Cerebellar cortex (tissue), 1 donor: Measurements from ENCODE around the gene LMOD1.
"Not testable (repeated sequence)": the region's sequence is repeated elsewhere in the genome, so short reads cannot be mapped to it uniquely, and the experiment has no call there.

Experiments used
- DNase-seq: peaks from one replicate; pipeline ENCODE4 v3.0.0-alpha.2; 2015; ENCODE audit warnings: low spot score

LMOD1 gene

DNA sequence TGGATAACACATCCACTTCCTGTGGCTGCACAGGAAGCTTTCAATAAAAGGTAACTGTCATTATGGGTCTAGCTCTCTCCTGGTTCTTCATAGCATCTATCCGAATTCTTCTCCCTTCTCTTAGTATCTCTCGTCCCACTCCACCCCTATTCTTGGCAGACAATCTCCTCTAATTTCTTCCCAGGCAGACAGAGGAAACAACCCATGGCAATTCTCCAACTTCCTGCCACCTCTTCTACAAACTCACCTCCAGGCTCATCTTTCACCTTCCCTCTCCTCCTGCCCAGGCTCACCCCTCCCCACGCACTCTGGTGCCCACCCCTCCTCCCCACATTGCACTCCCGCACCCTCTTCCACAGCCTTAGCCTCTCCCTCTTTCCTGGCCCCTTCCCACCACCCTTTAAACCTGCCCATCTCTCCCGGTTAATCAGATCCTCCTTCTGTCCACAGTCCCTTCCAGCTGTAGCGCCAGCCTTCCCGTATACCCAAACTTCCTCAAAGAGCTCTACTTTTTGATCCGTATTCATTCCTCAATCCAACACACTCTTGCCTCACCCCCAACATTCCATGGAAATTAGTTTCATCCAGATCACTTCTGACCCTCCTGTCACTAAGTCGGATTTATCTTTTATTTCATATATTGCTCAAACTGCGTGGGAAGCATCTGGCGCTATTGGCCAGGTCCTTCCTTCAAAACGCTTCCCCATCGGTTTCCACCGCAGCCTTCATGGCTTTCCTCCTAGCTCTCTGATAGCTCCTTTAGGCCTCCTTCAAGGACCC lies 31.7 kb downstream of the LMOD1 start:
- no peak for DNase-seq

DNA sequence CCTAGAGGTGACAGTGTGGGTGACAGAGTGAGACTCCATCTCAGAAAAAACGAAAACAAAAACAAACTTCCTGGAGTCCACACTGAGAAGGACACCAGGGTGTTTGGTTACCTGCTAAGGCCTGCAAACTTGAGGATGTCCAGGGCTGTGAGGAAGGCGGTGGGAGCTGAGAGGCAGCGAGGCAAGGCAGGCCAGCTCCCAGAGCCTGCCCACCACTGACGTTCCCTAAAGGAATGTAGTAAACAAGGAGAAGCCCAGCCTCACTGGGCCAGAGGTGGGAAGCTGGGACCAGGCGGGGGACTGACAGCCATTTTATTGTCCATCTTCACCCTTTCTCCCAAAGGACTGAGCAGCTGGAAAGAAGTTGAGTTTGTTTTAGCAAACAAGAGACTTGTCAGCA lies 33.5 kb downstream of the LMOD1 start:
- no peak for DNase-seq

DNA sequence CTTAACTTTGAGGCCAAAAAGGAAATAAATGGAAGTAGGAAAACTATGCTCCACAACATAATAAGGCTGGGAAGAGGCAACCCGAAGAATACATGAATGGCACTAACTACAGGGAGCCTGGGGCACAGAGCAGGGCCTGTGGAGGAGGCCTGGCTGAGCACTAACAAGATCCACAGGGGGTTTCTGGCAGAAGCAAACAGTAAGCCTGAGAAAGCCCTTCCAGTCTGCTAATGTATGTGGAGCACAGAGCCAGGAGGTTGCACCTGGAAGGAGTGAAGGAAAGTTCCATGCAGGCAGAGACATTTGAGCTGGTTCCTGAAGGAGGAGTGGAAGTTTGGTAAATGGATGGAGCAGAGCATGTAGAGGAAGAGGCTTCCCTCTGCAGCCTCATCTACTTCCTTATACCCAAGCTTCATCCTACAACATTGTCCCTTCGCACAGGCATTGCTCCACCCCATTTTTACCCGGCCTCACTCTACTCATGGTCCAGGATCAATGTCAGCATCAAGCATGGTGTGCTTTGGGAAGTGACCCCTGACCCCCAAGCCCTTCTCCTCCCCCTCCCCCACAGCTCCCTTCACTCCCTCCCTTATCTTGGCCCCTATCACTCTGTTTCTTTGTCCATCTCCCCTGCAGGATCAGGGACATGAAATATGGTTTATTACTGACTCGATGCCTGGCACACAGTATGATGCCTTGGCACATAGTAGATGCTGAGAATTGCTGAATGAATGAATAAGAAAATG lies 34.3 kb downstream of the LMOD1 start:
- DNase-seq: no peak

DNA sequence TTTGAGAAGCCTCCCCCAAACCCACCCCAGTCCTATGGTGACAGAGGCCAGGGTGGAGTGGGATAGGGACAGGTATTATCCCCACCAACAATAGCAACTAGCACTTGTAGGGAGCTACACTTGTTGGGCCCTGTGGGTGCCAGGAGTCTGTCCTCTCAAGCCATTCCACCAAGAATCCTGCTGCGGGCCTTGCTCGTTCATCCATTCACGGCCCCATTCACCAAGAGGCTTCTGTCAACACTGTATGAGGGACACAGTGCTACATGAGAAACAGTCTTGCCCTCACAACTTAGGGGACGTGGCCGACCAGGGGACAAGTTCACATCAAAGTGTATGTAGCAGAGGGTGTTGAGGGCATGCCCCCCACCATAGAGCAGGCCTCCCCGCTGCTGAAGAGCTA lies 38.7 kb downstream of the LMOD1 start:
- DNase-seq: no peak

DNA sequence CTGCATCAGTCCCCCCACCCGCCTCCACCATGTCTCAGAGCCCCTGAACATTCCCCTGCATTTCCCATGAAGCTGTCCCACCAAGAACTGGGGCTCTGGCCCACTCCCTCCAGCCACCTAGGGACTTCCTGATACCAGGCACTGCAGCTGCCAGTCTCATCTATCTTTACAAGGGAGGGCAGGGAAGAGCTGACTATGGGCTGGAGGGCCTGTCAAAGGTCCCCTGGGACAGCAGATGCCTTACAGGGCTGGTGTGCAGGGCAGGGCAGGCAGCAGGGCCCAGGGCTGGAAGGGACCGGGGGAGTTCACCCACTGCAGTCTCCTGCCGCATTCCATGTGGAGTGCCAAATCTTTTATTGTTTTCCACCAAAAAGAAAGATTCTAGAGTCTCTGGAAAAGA lies 40.0 kb downstream of the LMOD1 start:
- no peak for DNase-seq

DNA sequence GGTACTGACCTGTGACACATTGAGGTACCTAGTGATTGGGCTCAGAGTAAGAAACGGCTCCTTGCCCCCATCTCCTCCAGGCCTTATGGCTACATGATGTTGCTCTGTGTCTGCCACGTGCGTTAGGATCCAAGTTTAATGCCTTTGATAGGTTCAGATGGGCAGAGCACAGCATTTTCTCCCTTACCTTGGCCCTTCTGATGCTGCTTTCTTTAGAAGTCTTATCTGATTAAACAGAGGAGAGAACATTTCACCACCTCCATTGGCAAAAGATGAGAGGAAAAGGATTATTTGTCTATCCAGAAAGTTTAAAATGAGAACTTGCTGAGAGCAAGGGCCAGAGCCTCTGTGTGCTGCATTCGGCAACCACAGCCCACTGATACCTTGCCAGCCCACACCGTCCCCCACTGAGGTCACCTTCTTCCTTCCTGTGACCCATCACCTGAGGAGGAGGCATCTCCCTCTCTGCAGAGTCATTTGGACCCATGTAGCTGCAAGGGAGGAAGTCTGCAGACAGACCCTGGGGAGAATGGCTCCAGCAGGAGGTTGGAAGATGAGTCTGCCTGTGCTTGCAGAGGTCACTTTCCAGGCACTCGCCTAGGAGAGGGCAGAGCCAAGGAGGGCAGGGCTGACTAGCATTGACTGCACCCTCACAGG lies 41.0 kb downstream of the LMOD1 start:
- no peak for DNase-seq

DNA sequence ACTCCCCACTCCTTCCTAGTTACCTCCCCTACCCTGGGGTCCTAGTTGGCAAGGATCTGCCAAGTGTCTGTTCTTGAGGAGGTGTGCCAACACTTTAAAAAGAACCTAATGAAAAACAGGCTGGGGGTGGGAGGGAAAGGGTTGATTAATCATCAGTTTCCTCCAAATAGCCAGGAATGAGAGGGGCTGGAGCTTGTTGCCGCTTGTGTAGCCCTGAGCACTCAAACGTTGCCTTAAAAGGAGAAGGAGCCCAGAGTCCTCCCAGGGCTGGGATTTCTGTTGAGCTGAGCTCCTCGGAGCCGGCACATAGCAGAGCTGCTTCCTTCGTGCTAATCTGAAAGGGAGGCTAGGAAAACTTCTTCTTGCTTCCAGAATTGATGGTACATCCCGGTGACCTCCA lies 41.8 kb downstream of the LMOD1 start:
- no peak for DNase-seq

DNA sequence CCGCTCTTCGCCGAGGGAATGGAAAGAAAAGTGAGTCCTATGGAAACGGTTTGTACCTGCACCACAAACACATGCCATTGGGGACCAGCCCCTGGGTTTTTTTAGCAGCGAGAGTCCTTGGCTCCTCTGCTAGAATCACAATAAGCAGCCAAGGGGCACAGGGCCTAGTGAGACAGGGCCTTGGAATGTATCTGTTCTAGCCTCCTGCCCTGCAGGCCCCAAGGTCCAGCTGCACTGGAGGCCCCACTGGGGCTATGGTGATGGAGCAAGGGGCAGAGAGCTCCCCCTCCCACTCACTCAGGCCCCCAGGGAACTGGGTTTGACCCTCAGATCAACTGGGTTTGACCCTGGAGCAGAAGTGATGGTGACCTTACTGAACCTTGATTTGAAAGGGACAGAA lies 43.2 kb downstream of the LMOD1 start:
- DNase-seq: no peak

DNA sequence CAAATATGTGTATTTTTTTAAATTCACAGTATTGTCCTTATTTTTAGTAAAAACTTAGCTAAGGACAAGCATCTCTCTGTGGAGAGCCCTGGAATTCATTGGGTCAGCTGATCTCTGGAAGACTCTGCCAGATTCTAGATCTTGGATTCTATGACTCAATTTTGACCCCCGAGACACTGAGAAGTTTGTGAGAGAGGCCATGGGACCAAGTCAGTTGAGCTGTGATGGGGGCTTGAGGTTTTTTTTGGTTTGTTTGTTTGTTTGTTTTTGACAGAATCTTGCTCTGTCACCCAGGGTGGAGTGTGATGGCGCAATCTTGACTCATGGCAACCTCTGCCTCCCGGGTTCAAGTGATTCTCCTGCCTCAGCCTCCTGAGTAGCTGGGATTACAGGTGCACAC lies 44.1 kb downstream of the LMOD1 start:
- no peak for DNase-seq

DNA sequence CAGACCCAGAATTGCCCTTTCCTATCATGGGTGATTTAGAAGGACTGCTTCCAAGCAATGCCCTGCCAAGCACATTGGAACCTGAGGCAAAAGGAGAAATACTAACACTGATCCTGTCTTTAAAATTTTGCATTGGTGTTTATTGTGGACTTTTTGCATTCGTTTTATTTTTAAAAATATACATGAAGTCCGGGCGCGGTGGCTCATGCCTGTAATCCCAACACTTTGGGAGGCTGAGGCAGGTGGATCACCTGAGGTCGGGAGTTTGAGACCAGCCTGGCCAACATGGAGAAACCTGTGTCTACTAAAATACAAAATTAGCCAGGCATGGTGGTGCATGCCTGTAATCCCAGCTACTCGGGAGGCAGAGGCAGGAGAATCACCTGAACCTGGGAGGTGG lies 45.3 kb downstream of the LMOD1 start:
- DNase-seq: not testable (repeated sequence)

DNA sequence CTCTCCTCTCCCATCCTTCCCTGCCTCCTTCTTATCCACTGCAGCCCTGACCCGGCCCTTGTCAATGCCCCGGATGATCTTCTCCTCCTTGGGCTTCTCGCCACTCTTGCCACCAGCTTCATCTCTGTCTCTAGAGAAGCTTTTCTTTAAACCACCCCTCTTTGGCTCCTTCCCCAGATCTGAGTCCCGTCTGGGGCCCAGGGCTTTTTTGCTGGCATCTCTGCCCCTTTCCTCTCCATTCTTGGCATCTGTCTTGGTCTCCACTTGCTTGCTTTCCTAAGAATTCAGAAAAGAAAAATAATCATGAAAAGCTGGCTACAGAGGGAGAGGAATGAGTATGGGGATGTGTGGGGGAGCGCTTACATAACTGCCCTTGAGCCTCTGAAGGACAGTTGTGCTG lies 45.9 kb downstream of the LMOD1 start:
- no peak for DNase-seq

DNA sequence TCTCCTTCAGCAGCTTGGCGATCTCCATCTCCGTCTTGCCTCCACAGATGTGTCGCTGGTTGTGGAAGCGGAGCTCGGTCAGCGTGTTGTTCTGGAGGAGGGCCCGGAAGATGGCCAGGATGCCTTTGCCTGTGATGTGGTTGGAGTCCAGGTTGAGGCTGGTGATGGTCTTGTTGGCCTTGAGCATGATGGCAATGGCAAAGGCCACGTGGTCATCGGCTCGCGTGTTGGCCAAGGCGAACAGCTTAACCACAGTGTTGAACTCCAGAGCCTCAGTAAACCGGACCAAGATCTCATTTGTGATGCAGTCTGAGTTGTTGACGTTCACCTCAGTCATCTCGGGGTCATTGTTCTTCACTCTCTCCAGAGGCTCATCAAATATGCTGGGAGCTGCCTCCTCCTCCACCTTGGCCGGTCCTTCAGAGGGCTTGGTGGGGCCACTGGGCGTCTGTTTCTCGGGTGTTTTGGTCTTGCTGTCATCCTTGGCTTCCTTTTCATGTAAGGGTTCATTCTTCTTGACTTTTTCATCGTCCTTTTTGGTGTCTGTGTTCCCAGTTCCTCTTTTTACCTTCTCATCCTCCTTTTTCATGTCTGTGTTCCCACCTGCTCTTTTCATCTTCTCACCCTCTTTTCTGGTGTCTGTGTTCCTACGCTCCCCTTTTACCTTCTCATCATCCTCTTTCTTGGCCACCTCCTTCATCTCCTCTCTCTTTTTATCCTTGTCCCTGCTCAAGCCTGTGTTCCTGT lies 46.5 kb downstream of the LMOD1 start:
- DNase-seq: no peak

DNA sequence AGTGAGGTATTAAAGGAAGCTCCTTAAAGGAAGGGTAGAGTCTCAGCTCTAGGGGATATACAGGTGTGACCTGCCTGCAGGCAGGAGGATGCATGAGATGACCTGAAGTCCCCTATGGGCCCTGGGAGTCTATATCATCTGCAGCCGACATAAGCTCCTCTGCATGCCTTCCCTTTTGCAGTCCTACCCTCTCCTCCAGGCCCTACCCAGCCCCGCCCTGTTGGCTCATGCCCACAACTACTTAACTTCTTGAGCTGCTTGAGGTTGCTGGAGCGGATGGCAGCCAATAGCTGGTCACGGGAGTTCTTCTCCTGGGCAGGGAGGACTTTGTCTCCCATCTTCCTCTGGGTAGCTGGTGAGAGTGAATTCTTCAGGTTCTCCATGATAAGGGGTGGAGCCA lies 47.4 kb downstream of the LMOD1 start:
- DNase-seq: no peak

DNA sequence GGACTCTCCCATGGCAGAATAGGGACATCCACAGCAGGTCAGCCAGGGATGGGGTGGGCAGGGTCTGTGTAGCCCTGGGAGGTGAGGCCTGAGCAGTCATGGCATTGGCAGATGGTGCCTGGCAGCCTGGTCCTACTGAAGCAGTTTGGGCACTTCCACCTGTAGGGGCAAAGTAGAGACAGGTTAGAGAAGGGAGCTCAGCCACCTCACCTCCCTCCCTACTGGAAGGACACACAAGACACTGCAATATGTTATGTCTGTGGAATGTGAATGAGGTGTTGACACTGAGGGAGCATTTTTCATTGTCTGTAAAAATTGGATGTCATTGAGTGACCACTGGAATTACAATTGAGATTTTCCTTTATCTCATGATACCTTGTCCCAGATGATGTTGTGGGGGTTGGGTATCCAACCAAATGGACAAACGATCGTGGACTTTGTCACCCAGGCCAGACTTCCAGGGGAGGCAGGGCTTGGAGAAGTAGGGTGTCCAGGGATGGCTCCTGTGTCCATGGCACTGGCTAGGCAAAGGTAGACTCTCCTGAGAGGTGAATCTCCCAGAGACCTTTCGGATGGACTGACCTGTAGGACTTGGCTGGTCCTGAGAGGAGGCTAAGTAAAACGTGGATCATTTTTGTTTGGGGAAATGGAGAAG lies 48.0 kb downstream of the LMOD1 start:
- DNase-seq: no peak

DNA sequence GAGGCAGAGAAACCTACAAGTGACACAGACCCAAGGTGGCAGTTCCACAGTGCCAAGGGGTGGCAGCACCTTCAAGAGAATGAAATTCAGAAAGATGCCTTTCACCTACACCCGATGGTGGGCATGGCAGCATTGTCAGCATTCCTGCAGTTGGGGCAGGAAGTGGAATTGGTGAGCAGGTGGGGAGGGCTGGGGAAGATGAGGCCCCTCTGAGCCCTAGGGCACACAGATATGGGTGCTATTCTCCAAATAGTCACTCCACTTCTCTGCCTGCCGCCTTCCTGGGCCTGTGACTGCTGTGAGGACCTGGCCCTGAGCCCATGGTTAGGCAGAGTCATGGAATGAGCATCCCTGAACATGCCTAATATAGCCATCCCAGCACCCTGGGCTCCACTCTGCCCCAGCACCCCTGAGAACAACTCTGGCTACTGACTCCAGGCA lies 49.4 kb downstream of the LMOD1 start:
- no peak for DNase-seq

DNA sequence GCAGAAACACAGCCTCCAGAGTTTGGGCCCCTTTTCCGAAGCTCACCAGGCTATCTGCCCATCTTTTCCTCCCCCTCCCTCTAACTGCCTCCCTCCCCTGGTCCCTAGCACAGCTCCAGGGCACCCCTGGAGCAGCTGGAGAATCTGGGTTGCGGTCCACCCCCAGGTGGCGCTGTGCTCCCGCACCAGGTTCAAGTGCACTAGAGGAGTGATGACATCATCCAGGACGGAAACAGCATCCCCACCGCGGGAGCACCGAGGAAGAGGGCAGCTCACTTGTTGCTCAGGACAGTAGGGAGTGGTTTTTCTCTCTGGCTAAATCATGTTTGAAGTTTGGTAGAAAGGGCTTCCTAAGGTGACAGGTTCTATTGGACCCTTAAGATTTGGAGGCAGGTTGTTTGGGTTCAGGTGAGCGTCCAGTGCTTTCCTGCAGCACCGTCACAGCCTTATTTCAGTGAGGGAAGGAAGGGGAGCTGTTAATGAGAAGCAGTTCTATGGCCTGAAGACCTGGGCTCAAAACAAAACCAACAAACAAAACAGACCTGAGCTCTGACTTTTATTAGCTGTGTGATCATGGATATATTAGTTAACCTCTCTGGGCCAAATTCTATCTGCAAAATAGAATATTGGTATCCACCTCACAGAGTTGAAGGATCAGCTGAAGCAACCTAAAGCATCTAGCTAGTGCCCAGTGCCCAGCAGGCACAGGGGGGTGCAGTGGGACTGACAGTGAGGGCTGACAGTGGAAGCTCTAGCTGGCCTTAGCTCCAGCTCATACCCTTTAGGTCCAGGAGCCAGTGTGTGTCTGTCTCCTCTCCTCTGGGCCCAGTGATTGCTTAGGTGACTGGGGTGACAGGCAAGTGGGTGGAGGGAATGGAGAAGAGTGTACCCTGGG lies 50.2 kb downstream of the LMOD1 start:
- peak; percentile 82 for DNase-seq

DNA sequence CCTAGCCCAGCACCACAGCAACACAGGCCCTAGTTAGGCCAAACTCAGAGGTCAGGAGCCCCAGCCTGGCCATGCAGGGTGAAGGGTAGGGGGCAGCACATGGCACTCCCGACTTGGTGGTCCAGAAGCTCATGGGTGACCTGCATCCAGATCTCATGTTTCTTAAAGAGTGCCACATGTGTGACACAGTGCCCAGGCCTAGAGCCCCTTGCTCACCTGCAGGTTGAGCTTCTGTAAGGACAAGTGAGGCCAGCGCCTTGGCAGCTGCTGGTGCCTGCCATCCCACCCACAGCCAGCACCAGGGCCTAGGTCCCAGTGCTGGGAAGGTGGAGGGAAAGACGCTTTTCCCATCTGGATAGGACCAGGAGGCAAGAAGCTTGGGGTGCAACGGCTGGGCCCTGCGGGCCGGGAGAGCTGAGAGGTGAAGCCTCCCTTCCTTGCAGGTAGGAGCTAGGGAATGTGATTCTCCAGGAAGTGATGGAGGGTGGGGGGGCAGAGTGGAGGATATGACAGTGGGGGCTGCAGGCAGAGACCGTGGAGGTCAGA lies 51.2 kb downstream of the LMOD1 start:
- DNase-seq: no peak

DNA sequence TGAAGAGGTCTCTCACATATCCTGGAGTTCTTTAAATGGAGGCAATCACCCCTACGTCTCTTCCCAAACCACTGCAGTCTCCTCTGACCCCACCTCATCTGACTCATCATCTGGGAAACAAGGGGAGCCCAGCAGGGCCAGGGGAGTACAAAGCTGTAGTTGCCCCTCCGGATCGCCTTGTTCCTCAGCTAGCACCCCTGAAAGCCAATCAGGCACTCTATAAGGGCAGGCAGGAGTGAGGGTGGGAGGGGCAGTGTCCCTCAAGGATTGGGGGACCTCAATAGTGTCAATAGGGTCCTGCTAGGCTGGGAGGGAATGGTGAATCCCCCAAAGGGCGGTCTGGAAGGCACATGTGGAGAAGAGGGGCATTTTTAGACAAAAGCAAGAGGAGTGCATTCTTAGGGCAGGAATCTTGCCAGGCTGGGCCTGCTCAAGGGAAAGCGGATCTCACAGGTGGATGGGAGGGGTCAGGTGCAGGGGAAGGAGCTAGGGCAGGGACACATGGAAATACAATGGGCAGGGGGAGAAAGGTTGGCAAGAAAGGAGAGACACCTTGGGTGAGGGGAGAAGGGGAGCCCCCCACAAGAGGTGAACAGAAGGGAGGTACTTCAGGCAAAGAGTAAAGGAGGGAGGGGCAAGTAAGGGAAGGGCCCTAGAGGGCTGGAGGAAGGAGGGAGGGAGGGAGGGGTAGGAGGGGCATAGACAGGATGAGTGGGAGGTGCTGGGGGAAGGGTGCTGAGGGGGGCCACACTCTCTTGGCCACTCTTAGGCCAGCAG lies 51.8 kb downstream of the LMOD1 start:
- DNase-seq: no peak

DNA sequence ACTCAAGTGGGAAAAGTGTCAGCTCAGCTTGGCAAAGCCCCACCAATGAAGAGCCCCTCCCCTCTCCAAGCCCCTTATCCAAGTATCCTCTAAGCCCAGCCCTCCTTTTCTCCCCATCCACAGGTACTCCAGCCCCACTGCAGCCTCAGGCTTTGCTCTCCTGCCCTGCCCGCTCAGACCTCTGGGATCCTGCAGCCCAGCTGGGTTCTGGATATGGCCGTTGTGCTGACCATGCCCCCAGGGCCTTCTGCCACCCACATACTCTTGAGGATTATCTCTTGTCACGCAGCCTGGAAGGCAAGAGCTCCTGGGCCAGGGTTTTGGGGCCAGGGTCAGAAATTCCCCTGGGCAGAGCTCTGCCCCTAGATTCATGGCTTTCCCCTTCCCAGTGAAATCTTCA lies 52.9 kb downstream of the LMOD1 start:
- no peak for DNase-seq

DNA sequence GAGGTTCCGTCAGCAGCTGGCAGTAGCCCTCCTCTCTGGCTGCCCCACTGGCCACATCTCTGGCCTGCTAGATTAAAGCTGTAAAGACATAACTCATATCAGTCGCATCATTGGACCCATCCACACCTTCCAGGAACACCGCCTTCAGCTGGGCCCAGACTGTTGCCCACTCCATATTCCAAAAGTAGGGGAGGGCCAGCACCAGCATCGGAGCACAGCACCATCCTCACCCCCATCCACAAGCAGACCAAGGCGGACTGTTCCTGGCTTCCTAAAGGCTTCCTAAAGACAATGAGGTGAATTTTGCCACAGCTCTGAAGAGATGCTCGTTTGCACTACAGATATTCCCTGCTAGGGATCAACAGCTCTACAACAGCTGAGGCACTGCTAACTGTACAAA lies 54.1 kb downstream of the LMOD1 start:
- DNase-seq: no peak
